WTC11 (cell line): ENCODE data around the gene MAGEA12.

ENCODE experiments used
- CTCF ChIP-seq: fragments of 200-600 bp; IDR thresholded peaks from 2 replicates; pipeline ENCODE4 v1.8.0; 2022; ENCODE audit warnings: antibody characterized with exemption
- E2F1 ChIP-seq: sonication (generic); formaldehyde crosslinking; IDR thresholded peaks from 2 replicates; pipeline ENCODE4 v1.8.0; 2022; ENCODE audit warnings: mild to moderate bottlenecking, missing genetic modification reagents
- FOXJ3 ChIP-seq: sonication (generic); formaldehyde crosslinking; IDR thresholded peaks from 2 replicates; pipeline ENCODE4 v1.9.0; 2021; ENCODE audit warnings: missing genetic modification reagents, mild to moderate bottlenecking, borderline replicate concordance
- NR3C1 ChIP-seq: sonication (generic); formaldehyde crosslinking; conservative IDR thresholded peaks from 2 replicates; pipeline ENCODE4 v1.8.1; 2023; ENCODE audit warnings: low read depth, mild to moderate bottlenecking, missing genetic modification reagents

GRCh38 chrX:152725409-152725808 is 8.1 kb upstream of the MAGEA12 start:
- TF ChIP-seq E2F1, result no peak
- TF ChIP-seq CTCF, result no peak
- no peak for TF ChIP-seq FOXJ3 (CRISPR knock-in tag)
- no peak for TF ChIP-seq NR3C1 (CRISPR knock-in tag)
